ENCODE data around the gene OXCT2. TPM values are rescaled to one million over a fixed set of nuclear protein-coding genes. Genes with fewer than 3 reads are reported as not detected.

OXCT2 gene
- total RNA-seq, 4 donors from 2014 or later, result 0.94 to 1.1 TPM; not detected in 2

- TF ChIP-seq, protein P1, sequence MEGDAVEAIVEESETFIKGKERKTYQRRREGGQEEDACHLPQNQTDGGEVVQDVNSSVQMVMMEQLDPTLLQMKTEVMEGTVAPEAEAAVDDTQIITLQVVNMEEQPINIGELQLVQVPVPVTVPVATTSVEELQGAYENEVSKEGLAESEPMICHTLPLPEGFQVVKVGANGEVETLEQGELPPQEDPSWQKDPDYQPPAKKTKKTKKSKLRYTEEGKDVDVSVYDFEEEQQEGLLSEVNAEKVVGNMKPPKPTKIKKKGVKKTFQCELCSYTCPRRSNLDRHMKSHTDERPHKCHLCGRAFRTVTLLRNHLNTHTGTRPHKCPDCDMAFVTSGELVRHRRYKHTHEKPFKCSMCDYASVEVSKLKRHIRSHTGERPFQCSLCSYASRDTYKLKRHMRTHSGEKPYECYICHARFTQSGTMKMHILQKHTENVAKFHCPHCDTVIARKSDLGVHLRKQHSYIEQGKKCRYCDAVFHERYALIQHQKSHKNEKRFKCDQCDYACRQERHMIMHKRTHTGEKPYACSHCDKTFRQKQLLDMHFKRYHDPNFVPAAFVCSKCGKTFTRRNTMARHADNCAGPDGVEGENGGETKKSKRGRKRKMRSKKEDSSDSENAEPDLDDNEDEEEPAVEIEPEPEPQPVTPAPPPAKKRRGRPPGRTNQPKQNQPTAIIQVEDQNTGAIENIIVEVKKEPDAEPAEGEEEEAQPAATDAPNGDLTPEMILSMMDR (IDR thresholded peaks at IDR 0.05; ENCODE audit: low read depth), result no peak
Observed at GRCh38 chr1:39758556-39759435, 12.4 kb downstream of the OXCT2 start.

DNA sequence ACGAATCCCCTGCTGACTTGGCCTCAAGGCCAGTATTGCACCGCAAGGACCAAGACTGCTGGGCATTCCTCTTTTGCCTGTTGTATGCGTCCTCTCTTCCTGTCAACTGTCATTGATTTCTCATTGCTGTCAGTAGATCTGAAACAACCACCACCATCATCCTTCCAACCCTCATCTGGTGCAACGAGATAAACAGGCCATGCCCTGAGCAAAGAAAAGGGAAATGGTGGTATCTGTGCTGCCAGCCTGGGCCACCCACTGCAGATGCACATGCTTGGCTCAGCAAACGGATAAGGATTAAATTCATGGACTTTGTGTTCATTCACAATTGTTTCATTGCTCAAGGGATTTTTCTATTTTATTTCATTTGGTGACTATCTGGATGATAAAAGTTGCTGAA is 13.6 kb downstream of the OXCT2 start:
- TF ChIP-seq, protein P1 (IDR thresholded peaks at IDR 0.05; ENCODE audit: low read depth), result no peak

DNA sequence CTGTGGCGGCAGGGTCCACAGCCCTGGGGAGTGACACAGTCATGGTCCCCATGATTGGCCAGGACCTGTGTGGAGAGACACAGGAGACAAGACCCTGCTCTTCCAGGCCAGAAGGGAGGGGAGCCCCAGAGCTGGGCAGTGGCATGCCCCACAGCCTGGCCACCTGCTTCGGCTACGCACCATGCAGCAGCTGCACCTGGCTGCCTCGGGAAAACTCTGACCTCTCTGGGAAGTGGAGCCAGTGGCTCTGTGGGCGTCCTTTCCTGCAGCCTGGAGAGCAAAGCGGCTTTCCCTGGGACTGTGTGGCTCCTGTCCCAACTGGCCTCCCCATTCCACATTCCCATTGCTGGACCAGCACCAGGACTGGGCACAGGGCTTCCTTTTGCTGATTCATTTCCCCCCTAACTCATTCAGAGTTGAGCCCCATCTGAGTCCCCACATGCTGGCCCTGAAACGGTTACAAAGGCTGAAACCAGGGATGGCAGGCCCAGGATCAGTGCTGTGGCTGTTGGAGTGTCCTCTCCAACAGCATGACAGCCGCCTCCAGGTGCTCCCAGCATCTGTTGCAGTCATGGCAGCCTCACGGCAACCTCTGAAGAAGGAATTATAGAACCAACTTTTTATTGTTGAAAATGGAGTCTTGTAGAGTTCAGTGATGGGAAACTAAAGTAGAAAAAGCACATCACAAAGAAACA is 15.0 kb downstream of the OXCT2 start:
- TF ChIP-seq, protein P1 (IDR thresholded peaks at IDR 0.05; ENCODE audit: low read depth), result no peak

GRCh38 chr1:39754906-39755504 is 16.1 kb downstream of the OXCT2 start:
- TF ChIP-seq, protein P1 (IDR thresholded peaks at IDR 0.05; ENCODE audit: low read depth), result no peak

DNA sequence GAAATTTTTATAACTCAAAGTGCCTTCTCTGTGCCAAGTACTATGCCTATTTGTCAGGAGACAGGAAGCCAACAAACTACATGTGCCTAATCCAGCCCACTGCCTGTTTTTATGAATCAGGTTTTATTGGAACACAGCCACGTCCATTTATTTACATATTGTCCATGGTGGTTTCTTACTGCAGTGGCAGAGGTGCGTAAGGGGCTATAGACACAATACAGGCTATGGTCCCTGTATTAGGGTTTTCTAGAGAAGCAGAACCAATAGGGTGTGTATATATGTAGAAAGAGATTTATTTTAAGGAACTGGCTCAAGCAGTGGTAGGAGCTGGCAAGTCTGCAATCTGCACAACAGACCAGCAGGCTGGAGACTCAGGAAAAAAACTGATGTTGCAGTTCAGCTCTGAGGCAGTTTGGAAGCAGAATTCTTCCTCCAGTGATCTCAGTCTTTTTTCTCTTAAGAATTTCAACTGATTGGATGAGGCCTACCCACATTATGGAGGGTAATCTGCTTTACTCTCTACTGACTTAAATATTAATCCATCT is 17.1 kb downstream of the OXCT2 start:
- TF ChIP-seq, protein P1 (IDR thresholded peaks at IDR 0.05; ENCODE audit: low read depth), result no peak

GRCh38 chr1:39753132-39754025 is 17.8 kb downstream of the OXCT2 start:
- TF ChIP-seq, protein P1 (IDR thresholded peaks at IDR 0.05; ENCODE audit: low read depth), result no peak

Measured in subcutaneous adipose tissue (tissue), 4 donors.